SW 1271 (cell line): ENCODE data around the gene GRID2.

Experiments
- DNase-seq, 2 experiments: peaks; one replicate each; lab custom pipeline; 2025; lab: John Stamatoyannopoulos, UW

The GRID2 gene

GRCh38 chr4:93414041-93414550, 1110.3 kb downstream of the GRID2 start:
- DNase-seq = no peak

- DNase-seq = no peak
Measured at GRCh38 chr4:93416344-93417128, 1112.8 kb downstream of the GRID2 start.

- DNase-seq = no peak
Measured at GRCh38 chr4:93431371-93431770, 1127.6 kb downstream of the GRID2 start.

- DNase-seq = no peak
Measured at GRCh38 chr4:93433840-93434239, 1130.1 kb downstream of the GRID2 start.

- DNase-seq = no peak
Measured at GRCh38 chr4:93436000-93436626, 1132.3 kb downstream of the GRID2 start.

GRCh38 chr4:93437991-93438390, 1134.2 kb downstream of the GRID2 start:
- DNase-seq = no peak

- DNase-seq = no peak
Measured at GRCh38 chr4:93444860-93445259, 1141.1 kb downstream of the GRID2 start.

GRCh38 chr4:93446038-93446437, 1142.3 kb downstream of the GRID2 start:
- no peak for DNase-seq

- no peak for DNase-seq
Measured at GRCh38 chr4:93448691-93449293, 1145.0 kb downstream of the GRID2 start.

- no peak for DNase-seq
Measured at GRCh38 chr4:93451954-93452353, 1148.2 kb downstream of the GRID2 start.

- DNase-seq = no peak
Measured at GRCh38 chr4:93461541-93461940, 1157.8 kb downstream of the GRID2 start.

- no peak for DNase-seq
Measured at GRCh38 chr4:93466446-93466845, 1162.7 kb downstream of the GRID2 start.

GRCh38 chr4:93467484-93468155, 1163.9 kb downstream of the GRID2 start:
- no peak for DNase-seq

GRCh38 chr4:93469560-93469959, 1165.8 kb downstream of the GRID2 start:
- DNase-seq = no peak

- DNase-seq = no peak
Measured at GRCh38 chr4:93475730-93476129, 1172.0 kb downstream of the GRID2 start.

GRCh38 chr4:93478805-93479204, 1175.0 kb downstream of the GRID2 start:
- DNase-seq = no peak

GRCh38 chr4:93480452-93480851, 1176.7 kb downstream of the GRID2 start:
- no peak for DNase-seq

- DNase-seq = no peak
Measured at GRCh38 chr4:93495346-93495745, 1191.6 kb downstream of the GRID2 start.

GRCh38 chr4:93501244-93501643, 1197.5 kb downstream of the GRID2 start:
- DNase-seq = no peak

GRCh38 chr4:93501946-93502345, 1198.2 kb downstream of the GRID2 start:
- DNase-seq = no peak

- DNase-seq = no peak
Measured at GRCh38 chr4:93502991-93503390, 1199.2 kb downstream of the GRID2 start.

- no peak for DNase-seq
Measured at GRCh38 chr4:93513851-93514250, 1210.1 kb downstream of the GRID2 start.
